Amygdala (tissue), 56 donors: Measurements from ENCODE around the gene LRRC32.

ENCODE experiments used
- DNase-seq, 56 donors: peaks; one replicate each; lab custom pipeline; 2025; lab: John Stamatoyannopoulos, UW

The LRRC32 gene, protein sequence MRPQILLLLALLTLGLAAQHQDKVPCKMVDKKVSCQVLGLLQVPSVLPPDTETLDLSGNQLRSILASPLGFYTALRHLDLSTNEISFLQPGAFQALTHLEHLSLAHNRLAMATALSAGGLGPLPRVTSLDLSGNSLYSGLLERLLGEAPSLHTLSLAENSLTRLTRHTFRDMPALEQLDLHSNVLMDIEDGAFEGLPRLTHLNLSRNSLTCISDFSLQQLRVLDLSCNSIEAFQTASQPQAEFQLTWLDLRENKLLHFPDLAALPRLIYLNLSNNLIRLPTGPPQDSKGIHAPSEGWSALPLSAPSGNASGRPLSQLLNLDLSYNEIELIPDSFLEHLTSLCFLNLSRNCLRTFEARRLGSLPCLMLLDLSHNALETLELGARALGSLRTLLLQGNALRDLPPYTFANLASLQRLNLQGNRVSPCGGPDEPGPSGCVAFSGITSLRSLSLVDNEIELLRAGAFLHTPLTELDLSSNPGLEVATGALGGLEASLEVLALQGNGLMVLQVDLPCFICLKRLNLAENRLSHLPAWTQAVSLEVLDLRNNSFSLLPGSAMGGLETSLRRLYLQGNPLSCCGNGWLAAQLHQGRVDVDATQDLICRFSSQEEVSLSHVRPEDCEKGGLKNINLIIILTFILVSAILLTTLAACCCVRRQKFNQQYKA

DNA sequence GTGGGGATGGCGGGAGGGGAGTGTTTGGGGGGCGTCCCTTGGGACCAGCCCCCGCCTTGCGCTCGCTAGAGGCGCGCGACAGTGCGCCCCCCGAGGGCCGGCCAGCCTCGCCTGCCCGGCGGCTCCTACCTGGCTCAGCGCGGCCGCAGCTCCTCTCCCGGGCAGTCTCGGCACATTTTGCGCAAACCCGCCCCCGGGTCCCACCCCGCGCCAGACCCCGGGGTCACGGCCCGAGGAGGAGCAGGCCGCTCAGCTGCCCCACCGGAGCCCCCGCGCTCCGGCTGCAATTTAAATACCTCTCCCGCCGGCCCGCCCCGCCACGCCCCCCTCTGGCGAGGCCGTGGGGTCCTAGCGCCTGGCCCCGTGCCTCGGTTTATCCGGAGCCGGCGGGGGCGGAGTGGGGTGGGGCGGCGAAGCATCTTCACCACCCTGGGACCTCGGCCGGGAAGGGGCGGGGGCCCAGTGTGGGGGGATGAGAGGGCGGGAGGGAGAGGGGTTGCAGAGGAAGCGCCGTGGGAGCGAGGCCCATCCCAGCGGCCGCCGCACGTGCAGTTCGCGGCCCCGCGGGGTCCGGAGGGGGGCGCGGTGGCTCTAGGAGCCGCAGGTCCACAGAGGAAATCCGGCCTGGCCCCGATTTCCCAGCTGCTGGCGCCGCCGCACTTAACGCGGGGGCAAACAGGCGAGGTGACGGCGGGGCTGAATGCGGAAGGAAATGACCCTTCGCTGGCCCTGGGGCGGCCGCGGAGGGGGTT is at the start of gene LRRC32:
LRRC32 (minus strand) TSS at position 263 of the 752 bp plus-strand sequence. CDS start 4,793 bp downstream, outside the sequence.
- DNase-seq = peak in 3 of 56 donors; percentile 10 to 51 (median 24)

DNA sequence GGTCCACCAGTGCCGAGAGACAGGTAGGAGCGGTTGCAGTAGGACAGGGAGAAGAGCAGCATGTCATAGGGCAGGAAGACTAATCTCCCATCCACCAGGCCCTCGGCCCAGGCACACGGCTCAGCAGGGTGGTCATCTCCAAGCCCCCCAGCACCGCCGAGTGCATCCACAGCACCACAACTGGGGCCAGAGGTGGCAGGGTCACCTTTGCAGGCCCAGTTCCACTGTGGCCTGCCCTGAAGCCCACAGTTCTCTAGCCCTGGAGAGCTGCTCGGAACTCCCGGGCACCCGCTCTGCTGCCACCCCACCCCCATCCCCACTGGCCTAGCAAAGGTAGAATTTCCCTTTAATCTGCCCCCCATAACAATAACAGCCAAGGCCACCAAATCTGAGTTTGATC is 49.1 kb upstream of the LRRC32 start:
- DNase-seq = no peak

DNA sequence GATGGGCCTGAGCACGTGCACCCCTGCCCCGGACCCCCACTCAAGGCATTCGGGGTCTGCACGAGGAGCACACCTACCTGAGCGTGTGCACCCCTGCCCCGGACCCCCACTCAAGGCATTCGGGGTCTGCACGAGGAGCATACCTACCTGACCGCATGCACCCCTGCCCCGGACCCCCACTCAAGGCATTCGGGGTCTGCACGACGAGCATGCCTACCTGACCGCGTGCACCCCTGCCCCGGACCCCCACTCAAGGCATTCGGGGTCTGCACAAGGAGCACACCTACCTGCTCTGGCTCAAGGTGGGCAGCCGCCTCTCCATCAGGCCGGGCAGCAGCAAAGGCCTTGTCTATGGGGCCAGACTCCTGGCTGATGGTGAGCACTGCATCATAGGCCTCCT is 48.7 kb upstream of the LRRC32 start:
- DNase-seq = no peak

DNA sequence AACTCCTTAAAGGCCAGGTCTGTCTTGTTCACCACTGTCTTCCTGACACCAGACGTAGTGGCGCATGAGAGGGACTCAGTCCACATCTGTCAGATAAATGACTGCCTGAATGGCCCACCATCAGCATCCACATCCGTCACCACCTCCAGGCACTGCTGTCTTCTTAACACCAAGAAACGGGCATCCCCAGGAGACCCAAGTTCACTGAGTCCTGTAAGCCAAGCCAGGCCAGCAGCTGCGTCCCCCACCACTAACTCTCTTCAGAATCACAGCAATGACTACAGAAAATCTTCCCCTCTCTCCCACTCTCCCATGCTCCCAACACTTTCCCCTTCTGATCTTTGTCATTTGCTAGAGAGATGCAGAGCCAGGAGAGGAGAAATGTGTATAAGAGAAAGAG is 47.3 kb upstream of the LRRC32 start:
- no peak for DNase-seq

DNA sequence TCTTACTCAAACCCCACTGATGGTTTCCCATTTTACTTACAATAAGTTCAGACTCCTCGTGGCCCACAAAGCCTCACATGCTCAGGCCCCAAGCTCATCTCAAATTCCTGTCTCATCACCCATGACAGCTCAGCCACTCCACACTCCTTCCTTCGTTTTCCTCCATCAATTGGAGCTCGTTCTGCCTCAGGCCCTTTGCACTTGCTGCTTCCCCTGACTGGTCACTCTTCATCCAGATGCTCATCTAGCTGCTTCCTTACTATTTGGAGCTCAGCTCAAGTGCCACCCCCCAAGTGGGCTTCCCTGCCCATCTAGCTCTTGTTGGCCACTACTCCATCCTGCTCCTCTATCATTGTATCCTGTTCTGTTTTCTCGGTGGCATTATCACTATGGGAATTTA is 46.8 kb upstream of the LRRC32 start:
- DNase-seq = no peak

DNA sequence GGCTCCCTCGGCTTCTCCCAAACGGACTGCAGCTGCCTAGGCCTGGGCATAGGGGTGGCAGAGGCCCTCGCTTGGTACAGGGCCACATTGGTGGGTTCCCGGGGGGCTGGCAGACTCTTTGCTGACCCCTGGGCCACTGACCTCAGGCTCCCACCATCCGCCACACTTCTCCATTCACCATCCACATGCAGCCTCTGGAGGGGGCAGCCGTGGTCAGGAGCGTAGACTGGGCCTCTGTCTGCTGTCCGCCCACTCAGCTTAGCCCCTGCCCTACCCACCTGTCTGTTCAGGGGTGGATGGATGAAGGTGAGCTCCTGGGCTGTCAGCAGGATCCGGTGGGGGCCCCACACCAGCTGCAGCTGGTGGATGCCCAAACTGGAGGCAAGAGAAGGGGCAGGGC is 45.7 kb upstream of the LRRC32 start:
- no peak for DNase-seq

DNA sequence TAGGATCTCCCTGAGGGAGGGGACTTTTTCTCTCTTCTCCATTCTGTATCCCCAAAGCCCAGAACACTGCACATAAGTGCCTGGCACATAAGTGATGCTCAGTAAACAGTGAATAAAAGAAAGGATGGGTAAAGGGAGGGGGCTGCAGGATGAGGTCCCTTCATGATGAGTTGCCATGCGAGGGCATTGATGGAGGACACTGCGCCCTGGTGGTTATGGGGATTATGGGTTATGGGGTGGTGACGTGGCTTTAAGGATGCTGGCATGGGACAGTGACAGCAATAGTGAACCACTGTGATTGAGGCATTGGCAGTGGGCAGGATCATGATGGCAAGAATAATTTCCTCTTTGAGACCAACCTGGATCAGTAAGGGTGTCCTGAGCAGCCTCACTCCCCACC is 43.9 kb upstream of the LRRC32 start:
- DNase-seq = no peak

DNA sequence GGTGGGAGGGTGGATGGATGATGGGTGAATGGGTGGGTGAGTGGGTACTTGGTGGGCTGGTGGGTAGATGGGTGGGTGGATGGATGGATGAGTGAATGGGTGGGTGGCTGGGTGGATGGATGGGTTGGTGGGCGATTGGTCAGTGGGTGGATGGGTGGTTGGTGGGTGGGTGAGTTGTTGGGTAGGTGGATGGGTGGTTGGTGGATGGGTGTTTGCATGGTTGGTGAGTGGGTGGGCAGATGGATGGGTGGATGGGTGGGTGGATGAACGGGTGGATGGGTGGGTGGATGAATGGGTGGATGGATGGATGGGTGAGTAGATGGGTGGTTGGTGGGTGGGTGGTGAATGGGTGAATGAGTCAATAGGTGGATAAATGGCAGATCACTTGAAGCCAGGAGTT is 43.0 kb upstream of the LRRC32 start:
- no peak for DNase-seq

DNA sequence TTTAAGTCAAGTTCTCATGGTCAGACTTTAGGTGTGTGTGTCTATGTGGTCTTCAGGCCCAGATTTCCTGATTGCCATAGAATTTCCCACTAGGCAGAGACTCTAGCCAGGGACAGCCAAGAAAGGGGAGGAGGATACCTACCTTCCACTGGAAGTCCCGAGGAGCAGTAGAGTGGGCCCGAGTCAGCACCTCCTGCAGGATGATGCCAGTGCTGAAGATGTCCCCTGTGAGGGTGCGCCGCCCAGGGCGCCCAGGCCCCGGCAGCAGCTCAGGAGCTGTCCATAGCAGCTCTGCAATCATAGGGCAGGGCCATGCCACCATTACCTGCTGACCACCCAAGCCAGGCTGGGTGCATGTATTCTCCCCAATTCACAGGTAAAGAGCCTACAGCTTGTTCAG is 41.6 kb upstream of the LRRC32 start:
- DNase-seq = no peak

DNA sequence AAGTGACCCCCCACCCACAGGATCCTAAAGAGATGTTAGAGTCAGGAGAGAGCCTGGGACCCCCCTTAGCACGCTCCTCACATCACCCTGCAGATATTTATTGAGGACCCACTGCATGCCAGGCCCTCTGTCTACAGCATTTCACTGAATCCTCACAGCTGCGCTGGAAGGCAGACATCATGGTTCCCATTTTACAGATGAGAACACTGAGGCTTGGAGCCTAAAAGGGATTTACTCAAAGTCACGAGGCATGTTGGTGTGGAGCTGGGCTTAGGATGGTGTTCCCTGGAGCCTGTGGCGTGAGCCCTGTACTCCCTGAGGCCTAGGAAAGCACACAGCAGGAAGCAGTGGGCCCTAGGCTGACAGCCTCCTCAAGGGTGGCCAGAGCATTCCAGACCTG is 39.2 kb upstream of the LRRC32 start:
- no peak for DNase-seq

DNA sequence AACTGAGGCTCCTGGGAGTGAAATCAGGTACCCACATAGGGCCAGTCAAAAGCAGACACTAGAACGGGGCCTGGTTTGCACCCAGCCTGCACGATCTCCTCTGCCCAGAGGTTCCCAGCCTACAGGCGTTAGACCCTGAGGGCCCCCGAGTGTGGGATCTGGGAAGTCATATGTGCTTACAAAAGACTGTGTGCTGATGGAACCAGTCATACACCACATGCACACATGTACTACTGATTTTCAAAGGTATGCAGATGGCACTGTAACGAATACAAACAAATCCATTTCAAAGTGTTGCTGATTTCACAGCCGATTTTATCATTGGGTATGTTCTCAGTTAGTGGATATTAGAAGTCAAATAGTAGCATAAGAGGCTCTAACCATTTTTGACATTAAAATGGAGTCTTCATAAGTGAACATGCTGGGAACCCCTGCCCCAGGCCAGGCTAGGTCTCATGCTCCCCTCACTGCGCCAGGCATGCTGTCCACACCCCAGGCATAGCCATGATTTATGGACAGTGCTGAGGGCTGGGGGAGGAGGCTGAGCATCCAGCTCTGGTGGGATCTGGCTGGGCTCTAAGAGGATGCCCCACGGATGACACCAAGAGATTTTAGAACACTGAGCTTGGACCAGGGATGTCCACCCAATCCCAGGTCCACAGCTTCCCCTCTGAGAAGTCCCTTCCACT is 38.6 kb upstream of the LRRC32 start:
- no peak for DNase-seq

DNA sequence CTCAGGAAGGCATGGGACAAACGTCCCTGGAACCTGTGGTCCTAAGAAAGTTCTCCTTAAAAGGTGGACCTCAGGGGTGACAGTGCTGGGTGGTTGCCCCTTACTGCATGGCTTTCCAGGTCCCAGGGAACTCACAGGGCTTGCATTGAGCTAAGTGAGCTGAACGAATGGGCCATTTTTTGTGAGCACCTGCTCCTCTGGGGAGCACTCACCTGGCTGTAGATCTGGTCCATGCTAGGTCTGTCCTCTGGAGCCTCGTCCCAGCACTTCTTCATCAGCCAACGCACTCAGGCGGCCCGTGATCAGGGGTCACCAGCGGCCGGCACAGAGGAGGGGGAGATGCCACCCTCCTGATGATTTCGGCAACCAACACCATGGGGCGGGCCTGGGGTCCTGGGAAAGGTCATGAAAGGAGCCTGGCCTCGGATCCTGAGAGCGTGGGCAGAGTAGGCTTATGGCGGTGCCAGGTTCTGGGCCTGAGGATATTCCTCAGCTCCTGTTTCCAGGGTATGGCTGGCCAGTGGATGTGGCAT is 36.8 kb upstream of the LRRC32 start:
- DNase-seq = no peak

DNA sequence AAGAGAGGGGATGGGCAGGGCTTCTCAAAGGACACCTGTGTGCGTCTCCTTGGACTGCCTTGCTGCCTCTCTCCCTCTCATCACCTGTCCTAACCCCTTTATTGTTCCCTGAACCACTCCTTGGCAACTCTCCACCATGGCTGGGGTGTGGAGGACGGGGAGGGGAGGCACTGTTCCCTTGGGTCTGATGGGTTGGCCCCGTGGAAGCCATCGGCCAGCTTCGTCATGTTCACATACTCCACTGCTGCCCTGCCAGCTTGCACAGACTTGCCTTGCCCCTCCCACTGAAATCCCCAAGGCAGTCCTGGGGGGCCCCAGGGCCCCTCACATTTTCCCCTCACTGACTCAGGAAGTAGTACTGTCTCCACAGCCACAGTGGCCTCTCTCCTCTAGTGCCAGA is 36.1 kb upstream of the LRRC32 start:
- DNase-seq = no peak

DNA sequence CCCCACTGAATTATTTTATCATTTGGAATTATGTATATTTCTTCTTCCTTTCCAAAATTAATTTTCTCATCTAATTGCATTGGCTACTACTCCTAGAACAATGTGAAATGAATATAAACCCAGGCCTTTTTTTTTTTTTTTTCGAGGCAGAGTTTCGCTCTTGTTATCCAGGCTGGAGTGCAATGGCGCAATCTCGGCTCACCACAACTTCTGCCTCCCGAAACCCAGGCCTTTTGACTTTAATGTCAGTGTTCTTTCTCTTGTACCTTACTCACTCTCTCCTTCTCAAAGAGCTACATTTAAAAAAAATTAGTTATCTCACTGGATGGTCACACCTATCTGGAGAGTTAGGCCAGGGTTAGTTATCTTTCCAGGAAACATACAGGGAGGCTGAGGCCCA is 35.3 kb upstream of the LRRC32 start:
- DNase-seq = no peak

DNA sequence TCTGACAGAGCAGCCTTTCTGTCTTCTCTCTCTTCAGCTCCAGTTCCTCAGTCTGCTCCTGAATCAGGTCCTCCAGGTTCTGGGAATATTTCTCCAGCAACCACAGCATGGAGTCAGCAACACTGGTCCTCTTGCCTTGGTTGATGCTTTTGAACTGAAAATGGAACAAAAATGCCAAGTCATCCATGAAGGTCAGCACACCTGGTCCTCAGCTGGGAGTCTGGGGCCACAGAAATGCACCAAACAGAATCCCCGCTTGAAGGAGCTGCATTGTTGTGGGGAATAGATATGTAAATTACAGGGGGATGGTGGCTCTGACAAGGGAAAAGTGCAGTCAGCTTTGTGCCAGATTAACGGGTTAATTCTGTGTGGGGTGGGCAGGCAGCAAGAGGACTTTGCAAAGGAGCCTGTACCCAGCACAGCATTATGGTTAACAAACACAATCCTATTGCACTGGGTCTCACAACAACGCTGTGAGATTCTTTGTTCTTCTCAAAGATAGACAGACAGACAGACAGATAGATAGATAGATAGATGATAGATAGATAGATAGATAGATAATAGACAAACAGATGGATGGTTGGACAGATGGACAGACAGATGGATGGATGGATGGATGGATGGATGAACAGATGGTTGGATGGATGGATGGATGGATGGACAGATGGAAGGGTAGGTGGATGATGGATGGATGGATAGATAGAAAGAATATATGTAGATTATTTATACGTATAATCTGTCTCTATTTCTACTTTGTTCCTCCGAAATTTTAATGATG is 33.8 kb upstream of the LRRC32 start:
- no peak for DNase-seq

DNA sequence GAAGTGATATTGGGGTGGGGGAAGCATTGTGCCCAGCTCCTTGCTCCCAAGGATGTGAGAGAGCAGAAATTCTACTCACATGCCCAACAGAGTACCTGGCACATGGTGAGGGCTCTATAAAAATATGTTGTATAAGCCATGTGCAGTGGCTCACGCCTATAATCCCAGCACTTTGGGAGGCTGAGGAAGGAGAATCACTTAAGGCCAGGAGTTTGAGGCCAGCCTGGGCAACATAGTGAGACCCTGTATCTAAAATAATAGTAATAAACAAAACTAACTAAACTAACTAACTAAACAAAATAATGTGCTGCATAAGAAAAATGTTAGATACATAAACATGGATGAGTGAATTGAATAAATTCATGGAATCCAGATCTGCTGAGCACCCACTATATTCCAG is 33.2 kb upstream of the LRRC32 start:
- no peak for DNase-seq

DNA sequence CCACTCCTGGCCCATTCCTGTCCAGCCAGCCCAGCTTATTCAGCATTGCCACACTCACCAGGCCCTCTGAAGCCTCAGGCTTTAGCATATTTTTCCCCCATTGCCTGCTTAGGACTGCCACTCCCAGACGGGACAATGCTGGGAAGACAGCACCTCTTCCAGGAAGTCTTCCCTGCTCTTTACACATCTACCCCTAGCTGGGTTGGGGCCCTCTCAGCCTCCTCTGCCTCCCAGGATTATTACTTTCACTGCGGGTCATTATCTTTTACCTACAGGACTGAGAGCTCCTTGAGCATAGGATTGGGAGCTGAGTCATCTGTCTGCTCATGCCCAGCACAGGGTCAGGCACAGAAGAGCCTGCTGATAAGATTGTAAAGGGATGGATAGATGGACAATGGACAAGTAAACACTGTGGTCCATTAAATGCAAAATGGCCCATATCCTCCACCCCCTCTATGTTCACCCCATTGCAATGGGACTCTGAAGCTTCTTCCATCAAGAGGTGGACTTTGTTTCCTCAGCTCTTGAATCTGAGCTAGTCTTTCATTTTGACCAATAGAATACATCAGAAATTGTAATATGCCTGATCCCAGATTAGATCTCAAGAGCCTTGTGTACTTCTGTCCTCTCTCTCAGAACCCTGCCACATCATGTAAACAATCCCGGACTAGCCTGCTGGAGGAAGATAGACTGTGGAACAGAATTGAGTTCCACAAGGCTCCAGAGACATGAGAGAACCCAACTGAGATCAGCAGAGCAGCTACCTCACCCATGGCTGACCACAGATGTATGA is 32.0 kb upstream of the LRRC32 start:
- DNase-seq = no peak

DNA sequence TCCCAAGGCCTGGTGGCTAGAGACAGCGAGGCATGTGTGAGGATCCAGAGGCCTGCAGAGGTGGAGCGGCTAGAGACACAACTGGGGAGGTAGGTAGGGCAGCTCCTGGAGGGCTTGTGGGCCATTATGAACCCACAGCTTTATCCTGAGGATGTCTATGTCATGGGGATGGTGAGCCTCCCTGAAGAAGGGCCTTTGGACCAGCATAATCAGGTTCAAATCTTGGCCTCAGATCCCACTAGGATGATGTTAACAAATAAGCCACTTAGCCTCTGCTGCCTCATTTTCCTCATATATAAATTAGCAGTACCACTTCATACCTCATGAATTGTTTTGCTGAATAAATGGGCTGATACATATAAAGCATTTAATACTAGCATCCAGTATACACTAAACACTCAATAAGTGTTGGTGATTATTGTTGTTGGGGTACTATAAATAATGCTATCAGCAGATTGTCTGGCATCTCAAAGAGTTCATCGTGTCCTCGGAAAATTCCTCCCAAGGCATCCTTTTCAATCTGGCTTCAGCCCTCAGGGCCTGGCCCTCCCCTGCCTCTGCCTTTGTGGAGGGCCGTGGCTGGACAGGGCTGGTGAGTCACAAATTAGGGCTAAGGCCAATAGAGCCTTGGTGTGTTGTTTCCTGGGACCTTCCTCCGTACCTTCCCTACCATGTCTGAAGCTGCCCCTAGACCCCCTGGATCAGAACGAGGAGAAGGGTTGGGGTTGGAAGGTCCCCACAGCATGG is 30.9 kb upstream of the LRRC32 start:
- no peak for DNase-seq
